ENCODE measurements around the gene ECE2.

- TF ChIP-seq CTCF (IDR thresholded peaks at IDR 0.05; ENCODE audit: low read length), result no peak
- no peak for TF ChIP-seq EZH2 (IDR thresholded peaks at IDR 0.05; ENCODE audit: borderline replicate concordance, low read length)
Measured at GRCh38 chr3:184334470-184335158, 58.8 kb downstream of the ECE2 start.

Measured in OCI-LY1 (cell line).